BJ (cell line): Measurements from ENCODE around the gene PDE10A. TPM values are rescaled to one million over a fixed set of nuclear protein-coding genes. Genes with fewer than 3 reads are reported as not detected.
"Not testable (repeated sequence)": the region's sequence is repeated elsewhere in the genome, so short reads cannot be mapped to it uniquely, and the experiment has no call there.

Experiments
- CTCF ChIA-PET: fragments of 350-600 bp; formaldehyde crosslinking; extraction: SDS; loops from one replicate; lab custom pipeline; 2021; ENCODE audit warnings: antibody characterized with exemption, inconsistent platforms; lab: Yijun Ruan, JAX
- POLR2A ChIA-PET: fragments of 300-600 bp; sonication (Branson Sonifier 250); formaldehyde crosslinking; extraction: SDS; loops from one replicate; lab custom pipeline; 2021; ENCODE audit warnings: antibody characterized with exemption; lab: Charles Lee
- DNase-seq: peaks from one replicate; pipeline ENCODE4 v3.0.0-alpha.2; 2011; ENCODE audit warnings: low read depth
- H3K27me3 ChIP-seq: 2 replicates; pipeline ENCODE4 v1.6.0; 2011; ENCODE audit warnings: low read length; ENCODE audit not compliant: control insufficient read depth, insufficient read depth
- H3K36me3 ChIP-seq: 2 replicates; pipeline ENCODE4 v1.5.1; 2011; ENCODE audit warnings: low read length; ENCODE audit not compliant: control insufficient read depth, insufficient read depth
- H3K4me3 ChIP-seq: 2 replicates; pipeline ENCODE4 v1.5.1; 2011; ENCODE audit warnings: low read depth, mild to moderate bottlenecking, control low read depth, low read length
- polyA plus RNA-seq: library from polyadenylated mRNA; depleted of rRNA; stranded (reverse); fragments of >200 nt; gene quantifications from 2 replicates; pipeline ENCODE4 v1.2.3, GENCODE V29; 2011
- TF ChIP-seq, protein P1 (sequence below): IDR thresholded peaks from 2 replicates; pipeline ENCODE4 v1.5.1; 2011; ENCODE audit warnings: low read depth, mild to moderate bottlenecking, control low read depth, inconsistent platforms, low read length, moderate library complexity; ENCODE audit not compliant: insufficient read depth

PDE10A gene
- polyA plus RNA-seq, 1 experiment = 0.36 TPM

DNA sequence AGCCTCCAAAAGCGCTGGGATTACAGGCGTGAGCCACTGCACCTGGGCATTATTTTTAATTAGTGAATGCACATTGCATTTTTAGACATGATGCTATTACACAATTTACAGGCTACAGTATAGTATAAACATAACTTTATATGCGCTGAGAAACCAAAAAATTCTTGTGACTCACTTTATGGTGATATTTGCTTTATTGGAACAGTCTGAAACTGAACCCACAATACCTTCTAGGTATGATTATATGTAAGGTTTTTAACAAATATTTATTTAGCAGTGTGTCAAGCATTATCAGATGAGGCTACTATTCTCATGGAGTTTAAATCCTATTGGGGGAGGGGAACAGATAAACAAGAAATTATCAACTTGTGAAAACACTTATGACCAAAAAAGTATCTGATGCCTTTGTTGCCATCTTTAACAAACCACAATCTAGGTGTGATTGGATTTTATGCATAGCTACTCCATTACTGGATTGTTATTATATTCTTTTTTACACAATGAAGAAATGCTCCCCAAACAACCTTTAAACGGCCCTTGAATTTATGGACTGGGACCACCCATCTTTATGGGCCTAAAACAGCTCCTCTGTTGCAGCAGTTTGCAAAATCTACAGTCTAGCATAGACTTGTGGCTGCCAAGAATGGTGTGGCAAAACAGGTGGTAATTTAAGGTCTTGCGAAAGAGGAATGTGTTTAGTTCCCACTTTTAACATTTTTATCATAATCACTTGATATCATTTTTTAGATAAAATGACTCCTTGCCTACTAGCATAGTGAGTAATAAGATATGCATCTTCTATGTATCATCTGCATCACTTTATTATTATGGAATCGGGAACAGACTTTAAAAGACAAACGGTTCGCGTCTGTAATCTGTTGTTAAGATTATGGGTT is 194.5 kb downstream of the PDE10A start:
- no peak overlapping the region for H3K4me3 ChIP-seq
- CTCF ChIA-PET = no interaction called here
- no peak for DNase-seq
- H3K27me3 ChIP-seq = no peaks in the 10 kb centered on the region
- TF ChIP-seq, protein P1, sequence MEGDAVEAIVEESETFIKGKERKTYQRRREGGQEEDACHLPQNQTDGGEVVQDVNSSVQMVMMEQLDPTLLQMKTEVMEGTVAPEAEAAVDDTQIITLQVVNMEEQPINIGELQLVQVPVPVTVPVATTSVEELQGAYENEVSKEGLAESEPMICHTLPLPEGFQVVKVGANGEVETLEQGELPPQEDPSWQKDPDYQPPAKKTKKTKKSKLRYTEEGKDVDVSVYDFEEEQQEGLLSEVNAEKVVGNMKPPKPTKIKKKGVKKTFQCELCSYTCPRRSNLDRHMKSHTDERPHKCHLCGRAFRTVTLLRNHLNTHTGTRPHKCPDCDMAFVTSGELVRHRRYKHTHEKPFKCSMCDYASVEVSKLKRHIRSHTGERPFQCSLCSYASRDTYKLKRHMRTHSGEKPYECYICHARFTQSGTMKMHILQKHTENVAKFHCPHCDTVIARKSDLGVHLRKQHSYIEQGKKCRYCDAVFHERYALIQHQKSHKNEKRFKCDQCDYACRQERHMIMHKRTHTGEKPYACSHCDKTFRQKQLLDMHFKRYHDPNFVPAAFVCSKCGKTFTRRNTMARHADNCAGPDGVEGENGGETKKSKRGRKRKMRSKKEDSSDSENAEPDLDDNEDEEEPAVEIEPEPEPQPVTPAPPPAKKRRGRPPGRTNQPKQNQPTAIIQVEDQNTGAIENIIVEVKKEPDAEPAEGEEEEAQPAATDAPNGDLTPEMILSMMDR = no peak
- POLR2A ChIA-PET = no interaction called here
- no peaks in the 10 kb centered on the region for H3K36me3 ChIP-seq

DNA sequence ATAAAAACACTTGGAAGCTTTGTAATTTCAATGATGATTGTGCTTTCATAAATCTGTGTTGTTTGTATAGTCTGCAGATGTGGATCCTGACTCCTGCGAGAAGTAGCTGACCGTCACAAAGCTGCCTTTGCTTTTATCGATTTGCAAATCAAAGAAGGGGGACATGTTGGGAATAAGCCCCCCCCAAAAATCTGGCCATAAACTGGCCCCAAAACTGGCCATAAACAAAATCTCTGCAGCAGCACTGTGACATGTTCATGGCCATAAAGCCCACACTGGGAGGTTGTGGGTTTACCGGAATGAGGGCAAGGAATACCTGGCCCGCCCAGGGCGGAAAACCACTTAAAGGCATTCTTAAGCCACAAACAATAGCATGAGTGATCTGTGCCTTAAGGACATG is 199.5 kb downstream of the PDE10A start:
- POLR2A ChIA-PET, H3K4me3 ChIP-seq, H3K27me3 ChIP-seq, DNase-seq, CTCF ChIA-PET, H3K36me3 ChIP-seq: not testable (repeated sequence)

DNA sequence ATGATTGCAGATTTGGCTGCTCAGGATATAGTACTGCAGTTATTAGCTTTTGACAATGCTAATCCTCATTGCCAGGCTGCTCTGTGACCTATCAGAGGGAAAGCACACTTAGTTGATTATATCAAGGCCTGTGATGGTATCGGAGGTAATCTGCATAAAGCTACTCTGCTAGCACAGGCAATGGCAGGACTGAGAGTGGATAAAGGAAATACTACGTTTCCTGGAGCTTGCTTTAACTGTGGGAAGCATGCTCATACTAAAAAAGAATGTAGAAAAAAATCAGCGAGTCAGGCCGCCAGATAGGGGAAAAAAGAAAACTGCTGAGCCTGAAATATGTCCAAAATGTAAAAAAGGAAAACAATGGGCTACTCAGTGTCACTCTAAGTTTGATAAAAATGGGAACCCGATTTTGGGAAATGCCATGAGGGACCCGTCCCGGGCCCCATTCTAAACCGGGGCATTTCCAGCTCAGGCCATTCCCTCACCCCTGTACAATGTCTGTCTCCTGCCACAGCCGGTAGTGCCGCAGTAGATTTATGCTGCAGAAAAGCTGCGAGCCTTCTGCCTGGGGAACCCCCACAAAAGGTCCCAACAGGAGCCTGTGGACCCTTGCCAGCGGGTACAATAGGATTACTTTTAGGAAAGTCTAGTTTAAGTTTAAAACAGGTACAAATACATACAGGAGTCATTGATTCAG is 203.3 kb downstream of the PDE10A start:
- DNase-seq, H3K4me3 ChIP-seq, H3K36me3 ChIP-seq, POLR2A ChIA-PET, H3K27me3 ChIP-seq: not testable (repeated sequence)
- CTCF ChIA-PET = interaction anchor here (0.6 kb wide), 1 partner anchor 11 kb away, joined by 3 read pairs; no protein-coding TSS in a partner anchor

DNA sequence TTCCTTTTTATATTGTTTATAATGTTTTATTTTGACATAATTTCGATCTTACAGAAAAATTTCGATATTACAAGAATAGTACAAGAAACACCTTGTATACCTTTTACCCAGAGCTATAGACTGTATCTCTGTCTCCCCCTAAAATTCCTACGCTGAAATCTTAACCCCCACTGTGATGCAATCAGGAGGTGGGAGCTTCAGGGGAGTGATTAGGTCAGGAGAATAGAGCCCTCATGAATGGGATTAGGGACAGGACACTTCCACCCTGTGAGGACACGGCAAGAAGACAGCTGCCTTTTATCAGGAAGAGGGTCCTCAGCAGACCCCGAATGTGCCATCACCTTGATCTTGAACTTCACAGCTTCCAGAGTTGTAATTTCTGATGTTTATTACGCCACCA is 204.9 kb downstream of the PDE10A start:
- TF ChIP-seq, protein P1 = no peak
- no peak for DNase-seq
- no peaks in the 10 kb centered on the region for H3K36me3 ChIP-seq
- H3K4me3 ChIP-seq = no peak overlapping the region
- ChIA-PET CTCF (no interaction called here), POLR2A (no interaction called here)
- no peaks in the 10 kb centered on the region for H3K27me3 ChIP-seq

DNA sequence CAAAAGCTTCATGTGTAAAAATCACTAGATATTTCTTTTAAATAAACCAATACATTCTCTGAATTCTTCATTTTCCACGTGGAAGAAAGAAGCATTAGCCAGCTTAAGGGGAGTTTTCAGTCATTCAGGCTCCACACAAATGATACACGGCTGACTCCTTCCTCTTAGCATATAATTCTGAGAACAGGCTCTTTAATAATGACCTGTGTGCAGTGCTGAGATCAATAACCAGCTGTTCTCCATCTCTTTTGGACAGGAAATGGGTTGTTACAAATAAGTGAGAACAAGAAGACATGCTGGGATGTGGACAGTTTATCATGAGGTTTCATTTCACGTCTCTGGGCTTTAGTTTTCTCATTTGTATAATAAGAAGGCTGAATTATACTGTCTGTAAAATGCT is 206.8 kb downstream of the PDE10A start:
- CTCF ChIA-PET = no interaction called here
- DNase-seq = no peak
- POLR2A ChIA-PET = no interaction called here

DNA sequence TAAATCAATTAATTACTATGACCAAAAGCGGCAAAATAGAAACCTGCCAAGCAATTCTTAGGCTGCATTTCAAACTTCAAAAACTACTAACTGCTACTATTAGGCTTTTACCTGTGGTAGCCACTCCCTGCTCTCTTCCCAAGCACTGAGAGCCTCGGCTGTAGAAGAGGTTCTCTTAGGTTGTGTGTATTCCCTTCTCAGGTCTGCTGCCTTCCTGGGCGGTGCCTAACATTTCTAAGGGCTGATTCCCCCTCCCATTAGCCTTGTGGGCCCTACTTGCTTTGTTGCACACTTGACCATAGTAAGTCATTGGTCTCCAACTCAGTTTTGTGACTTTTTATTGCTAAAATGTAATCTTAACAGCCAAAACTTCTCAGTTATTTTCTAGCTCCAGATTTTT is 207.6 kb downstream of the PDE10A start:
- CTCF ChIA-PET = no interaction called here
- POLR2A ChIA-PET = no interaction called here
- Histone ChIP-seq H3K36me3 (no peaks in the 10 kb centered on the region), H3K4me3 (no peak overlapping the region), H3K27me3 (no peaks in the 10 kb centered on the region)
- TF ChIP-seq, protein P1 = no peak
- no peak for DNase-seq

More for the DNA sequence above, 206.8 kb downstream of the PDE10A start:
- TF ChIP-seq, protein P1 = no peak
- Histone ChIP-seq H3K4me3 (no peak overlapping the region), H3K36me3 (no peaks in the 10 kb centered on the region), H3K27me3 (no peaks in the 10 kb centered on the region)
